ENCODE data around the gene FIBCD1. TPM values are rescaled to one million over a fixed set of nuclear protein-coding genes. Genes with fewer than 3 reads are reported as not detected.

Gene FIBCD1
- total RNA-seq, 1 experiment from 2014 or later: 7.1 TPM

GRCh38 chr9:130975156-130975555, 36.1 kb upstream of the FIBCD1 start:
- Mint-ChIP-seq H3K4me1 (peaks cover 0 to 16% of the 10 kb centered on the region in 2 experiments; a peak in 3 of 4 replicates), H3K27ac (no peak overlapping the region), H3K27me3 (ENCODE audit: low read depth) (peaks cover 17% of the 10 kb centered on the region), H3K4me3 (no peak overlapping the region), H3K9me3 (no peaks in the 10 kb centered on the region; a peak in 1 of 5 replicates), H3K36me3 (ENCODE audit: insufficient read depth in 1 of 3, low read depth in 3 of 3) (no peaks in the 10 kb centered on the region)
- Histone ChIP-seq H4K20me1 (ENCODE audit: control insufficient read depth, insufficient read depth, insufficient read length) (no peaks in the 10 kb centered on the region), H2AFZ (ENCODE audit: low read length) (no peak overlapping the region), H3K4me1 (ENCODE audit: insufficient read depth, low read length) (no peaks in the 10 kb centered on the region), H3K56ac (ENCODE audit: insufficient read length, low read depth, low read length) (no peak overlapping the region), H4K91ac (ENCODE audit: insufficient read length, low read depth, low read length) (no peak overlapping the region), H3K23ac (ENCODE audit: insufficient read length, low read depth, low read length) (no peak overlapping the region), H3K79me1 (ENCODE audit: insufficient read depth, low read depth, low read length, poor library complexity, severe bottlenecking) (no peaks in the 10 kb centered on the region), H3K9ac (ENCODE audit: extremely low read depth, insufficient read length, low read length) (no peak overlapping the region), H3K18ac (ENCODE audit: insufficient read length, low read depth, low read length) (no peak overlapping the region), H2BK20ac (ENCODE audit: low read depth, low read length, poor library complexity, severe bottlenecking) (no peak overlapping the region), H2BK15ac (ENCODE audit: low read depth, low read length) (no peak overlapping the region), H2BK12ac (ENCODE audit: insufficient read length, low read depth, low read length) (no peak overlapping the region), H4K8ac (replicated peaks; ENCODE audit: insufficient read length, low read depth, low read length) (no peak overlapping the region), H3K4ac (ENCODE audit: low read depth, low read length) (no peak overlapping the region), H3K4me2 (ENCODE audit: insufficient read depth, insufficient read length, low read length) (no peak overlapping the region), H2BK120ac (ENCODE audit: low read depth, low read length, poor library complexity, severe bottlenecking) (no peak overlapping the region), H2AK5ac (ENCODE audit: insufficient read length, low read length) (no peak overlapping the region), H3K27ac (ENCODE audit: insufficient read length, low read depth, low read length) (no peak overlapping the region), H3K79me2 (ENCODE audit: insufficient read depth, low read length) (no peaks in the 10 kb centered on the region), H3T11ph (ENCODE audit: low read length) (no peak overlapping the region), H3K27me3 (ENCODE audit: insufficient read depth, low read length) (no peaks in the 10 kb centered on the region), H3K23me2 (ENCODE audit: insufficient read length, low read depth, low read length, poor library complexity, severe bottlenecking) (no peaks in the 10 kb centered on the region), H3K14ac (ENCODE audit: insufficient read depth, low read length) (no peak overlapping the region), H2BK5ac (ENCODE audit: insufficient read length, low read length) (no peak overlapping the region), H4K5ac (ENCODE audit: insufficient read length, low read depth, low read length) (no peak overlapping the region), H3K9me3 (ENCODE audit: control insufficient read depth, low read depth, low read length) (no peaks in the 10 kb centered on the region)
- TF ChIP-seq, protein P1, sequence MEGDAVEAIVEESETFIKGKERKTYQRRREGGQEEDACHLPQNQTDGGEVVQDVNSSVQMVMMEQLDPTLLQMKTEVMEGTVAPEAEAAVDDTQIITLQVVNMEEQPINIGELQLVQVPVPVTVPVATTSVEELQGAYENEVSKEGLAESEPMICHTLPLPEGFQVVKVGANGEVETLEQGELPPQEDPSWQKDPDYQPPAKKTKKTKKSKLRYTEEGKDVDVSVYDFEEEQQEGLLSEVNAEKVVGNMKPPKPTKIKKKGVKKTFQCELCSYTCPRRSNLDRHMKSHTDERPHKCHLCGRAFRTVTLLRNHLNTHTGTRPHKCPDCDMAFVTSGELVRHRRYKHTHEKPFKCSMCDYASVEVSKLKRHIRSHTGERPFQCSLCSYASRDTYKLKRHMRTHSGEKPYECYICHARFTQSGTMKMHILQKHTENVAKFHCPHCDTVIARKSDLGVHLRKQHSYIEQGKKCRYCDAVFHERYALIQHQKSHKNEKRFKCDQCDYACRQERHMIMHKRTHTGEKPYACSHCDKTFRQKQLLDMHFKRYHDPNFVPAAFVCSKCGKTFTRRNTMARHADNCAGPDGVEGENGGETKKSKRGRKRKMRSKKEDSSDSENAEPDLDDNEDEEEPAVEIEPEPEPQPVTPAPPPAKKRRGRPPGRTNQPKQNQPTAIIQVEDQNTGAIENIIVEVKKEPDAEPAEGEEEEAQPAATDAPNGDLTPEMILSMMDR (conservative IDR thresholded peaks at IDR 0.05): no peak
- no peak for DNase-seq
- WGBS (ENCODE audit: extremely low coverage, insufficient read length, low lambda C conversion rate): no CpG with 5 or more reads among the region's 5 CpGs

Data from H9 (cell line).